Activated CD4-positive, CD25-positive, alpha-beta regulatory T cell (primary cell): Measurements from ENCODE around the gene PKIB.
"Not testable (repeated sequence)": the region's sequence is repeated elsewhere in the genome, so short reads cannot be mapped to it uniquely, and the experiment has no call there.

ENCODE experiments used
- DNase-seq, 4 experiments: peaks; one replicate each; lab custom pipeline; 2025; lab: John Stamatoyannopoulos, UW

The PKIB gene

GRCh38 chr6:122712093-122712447, 101.9 kb downstream of the PKIB start:
- DNase-seq, result no peak

GRCh38 chr6:122712448-122713137, 102.4 kb downstream of the PKIB start:
- no peak for DNase-seq

- no peak for DNase-seq
Measured at GRCh38 chr6:122713138-122713537, 102.9 kb downstream of the PKIB start.

GRCh38 chr6:122714059-122714458, 103.9 kb downstream of the PKIB start:
- DNase-seq, result no peak

- DNase-seq, result no peak
Measured at GRCh38 chr6:122715725-122716124, 105.5 kb downstream of the PKIB start.

GRCh38 chr6:122717350-122717749, 107.1 kb downstream of the PKIB start:
- no peak for DNase-seq

- no peak for DNase-seq
Measured at GRCh38 chr6:122718616-122719015, 108.4 kb downstream of the PKIB start.

GRCh38 chr6:122719176-122719575, 109.0 kb downstream of the PKIB start:
- DNase-seq, result no peak

GRCh38 chr6:122722746-122723145, 112.5 kb downstream of the PKIB start:
- DNase-seq, result no peak

- DNase-seq, result no peak
Measured at GRCh38 chr6:122726649-122727048, 116.4 kb downstream of the PKIB start.

- DNase-seq, result no peak
Measured at GRCh38 chr6:122727244-122727643, 117.0 kb downstream of the PKIB start.

- DNase-seq, result no peak
Measured at GRCh38 chr6:122730334-122730733, 120.1 kb downstream of the PKIB start.

- no peak for DNase-seq
Measured at GRCh38 chr6:122730775-122731386, 120.7 kb downstream of the PKIB start.

- DNase-seq, result no peak
Measured at GRCh38 chr6:122733259-122733658, 123.1 kb downstream of the PKIB start.

- no peak for DNase-seq
Measured at GRCh38 chr6:122734529-122735395, 124.6 kb downstream of the PKIB start.

GRCh38 chr6:122735582-122735981, 125.4 kb downstream of the PKIB start:
- DNase-seq, result no peak

GRCh38 chr6:122736163-122736562, 126.0 kb downstream of the PKIB start:
- no peak for DNase-seq

- DNase-seq, result no peak
Measured at GRCh38 chr6:122736616-122737015, 126.4 kb downstream of the PKIB start.

GRCh38 chr6:122740091-122740490, 129.9 kb downstream of the PKIB start:
- no peak for DNase-seq

- DNase-seq, result no peak
Measured at GRCh38 chr6:122740936-122741335, 130.7 kb downstream of the PKIB start.

GRCh38 chr6:122744247-122744646, 134.0 kb downstream of the PKIB start:
- not testable (repeated sequence) for DNase-seq

- DNase-seq, result not testable (repeated sequence)
Measured at GRCh38 chr6:122744856-122745255, 134.7 kb downstream of the PKIB start.

- DNase-seq, result no peak
Measured at GRCh38 chr6:122746688-122747087, 136.5 kb downstream of the PKIB start.
